NCI-H146 treated with DMSO at 0.1 percent for 48 hours (cell line): ENCODE results near the gene ARRDC2.
"Not testable (repeated sequence)": the region's sequence is repeated elsewhere in the genome, so short reads cannot be mapped to it uniquely, and the experiment has no call there.

ENCODE experiments used
- DNase-seq: peaks from one replicate; lab custom pipeline; 2025; ENCODE audit not compliant: unreplicated experiment; lab: John Stamatoyannopoulos, UW

The ARRDC2 gene

DNA sequence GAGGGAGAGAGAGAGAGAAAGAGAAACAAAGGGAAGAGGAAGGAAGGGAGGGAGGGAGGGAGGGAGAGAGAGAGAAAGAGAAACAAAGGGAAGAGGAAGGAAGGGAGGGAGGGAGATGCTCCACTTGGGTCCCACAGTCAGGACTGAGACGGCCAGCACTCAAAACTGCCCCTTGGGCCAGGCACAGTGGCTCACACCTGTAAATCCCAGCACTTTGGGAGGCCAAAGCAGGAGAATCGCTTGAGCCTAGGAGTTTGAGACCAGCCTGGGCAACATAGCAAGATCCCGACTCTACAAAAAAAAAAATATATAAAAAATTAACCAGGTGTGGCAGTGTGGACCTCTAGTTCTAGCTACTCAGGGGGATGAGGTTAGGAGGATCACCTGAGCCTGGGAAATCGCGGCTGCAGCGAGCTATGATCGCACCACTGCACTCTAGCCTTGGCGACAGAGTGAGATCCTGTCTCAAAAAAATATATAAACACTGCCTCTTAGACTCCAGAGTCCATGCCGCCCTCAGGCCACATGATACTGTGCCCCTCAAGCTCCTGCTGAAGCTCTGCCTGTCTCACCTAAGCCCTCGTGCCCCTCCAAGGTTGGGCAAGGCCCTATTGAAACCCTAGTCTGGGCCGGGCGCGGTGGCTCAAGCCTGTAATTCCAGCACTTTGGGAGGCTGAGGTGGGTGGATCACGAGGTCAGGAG lies 8.4 kb downstream of the ARRDC2 start:
- no peak for DNase-seq

DNA sequence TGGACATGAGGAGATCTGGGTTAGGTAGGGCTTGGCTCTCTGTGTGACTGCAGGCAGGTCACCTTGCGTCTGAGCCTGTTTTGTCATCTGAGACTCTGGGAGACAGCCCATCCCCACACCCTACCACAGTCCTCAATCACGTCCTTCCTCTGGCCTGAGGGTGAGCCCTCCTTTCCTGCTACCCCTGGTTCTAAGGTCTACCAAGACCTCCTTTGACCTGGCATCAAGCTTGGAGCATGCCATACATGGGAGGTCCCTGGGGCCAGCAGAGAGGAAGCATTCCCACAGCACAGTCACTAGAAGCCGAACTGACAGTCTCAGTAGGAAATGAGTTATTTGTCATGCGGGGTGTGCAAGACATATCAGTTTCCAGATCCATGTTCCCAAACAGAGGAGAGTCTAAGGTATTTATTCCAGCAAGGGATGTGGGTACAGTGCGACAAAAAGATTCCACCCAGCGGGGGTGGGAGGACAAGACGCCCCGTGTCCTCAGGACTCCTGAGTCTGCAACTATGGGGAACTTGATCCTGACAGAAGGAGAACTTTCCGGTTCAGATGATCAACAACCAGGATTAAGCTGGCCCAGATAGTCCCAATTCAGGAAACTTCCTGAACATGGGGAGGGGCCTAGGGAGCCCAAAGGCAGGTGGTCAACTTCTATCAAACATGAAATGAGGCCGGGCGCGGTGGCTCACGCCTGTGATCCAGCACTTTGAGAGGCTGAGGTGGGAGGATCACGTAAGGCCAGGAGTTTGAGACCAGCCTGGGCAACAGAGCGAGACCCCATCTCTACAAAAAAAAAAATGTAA lies 9.5 kb downstream of the ARRDC2 start:
- DNase-seq = no peak

DNA sequence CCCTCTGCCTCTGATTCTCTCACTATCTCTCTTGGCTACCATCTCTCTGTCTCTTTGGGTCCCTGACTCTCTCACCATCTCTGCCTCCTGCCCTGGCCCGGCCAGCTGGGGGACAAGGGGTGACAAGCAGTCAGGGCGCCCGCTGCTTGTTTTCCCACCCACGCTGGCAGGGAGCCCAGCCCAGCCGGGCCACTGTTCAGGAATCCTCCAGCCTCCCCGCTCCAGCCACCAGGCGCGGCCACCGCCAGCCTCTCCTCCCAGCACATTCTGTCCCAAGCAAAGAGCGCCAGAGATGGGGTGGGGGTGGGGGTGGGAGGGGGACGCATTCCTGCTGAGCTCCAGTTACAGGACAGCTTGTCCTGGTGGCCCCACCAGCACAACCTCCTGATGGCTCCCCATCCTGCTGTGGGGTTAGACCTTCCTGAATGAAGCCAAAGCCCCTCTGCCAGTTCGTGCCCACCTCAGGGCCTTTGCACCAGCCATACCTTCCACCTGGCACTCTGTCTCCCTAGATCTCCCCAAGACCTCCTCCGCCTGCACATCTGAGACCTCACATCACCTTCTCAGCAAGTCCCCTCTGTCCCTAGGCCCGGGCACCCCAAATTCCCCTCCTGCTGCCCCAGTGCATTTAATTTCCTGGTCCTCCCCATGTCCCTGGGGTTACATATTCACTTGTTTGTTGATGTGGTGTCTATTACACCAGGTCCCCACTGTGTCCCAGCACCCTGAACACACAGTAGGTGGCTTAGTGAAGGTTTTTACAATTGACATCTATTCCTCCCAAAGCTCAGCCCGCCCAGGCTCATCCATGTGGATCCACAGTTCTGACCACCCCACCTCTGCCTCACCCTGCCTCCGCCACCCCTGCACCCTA lies 12.5 kb downstream of the ARRDC2 start:
- no peak for DNase-seq

DNA sequence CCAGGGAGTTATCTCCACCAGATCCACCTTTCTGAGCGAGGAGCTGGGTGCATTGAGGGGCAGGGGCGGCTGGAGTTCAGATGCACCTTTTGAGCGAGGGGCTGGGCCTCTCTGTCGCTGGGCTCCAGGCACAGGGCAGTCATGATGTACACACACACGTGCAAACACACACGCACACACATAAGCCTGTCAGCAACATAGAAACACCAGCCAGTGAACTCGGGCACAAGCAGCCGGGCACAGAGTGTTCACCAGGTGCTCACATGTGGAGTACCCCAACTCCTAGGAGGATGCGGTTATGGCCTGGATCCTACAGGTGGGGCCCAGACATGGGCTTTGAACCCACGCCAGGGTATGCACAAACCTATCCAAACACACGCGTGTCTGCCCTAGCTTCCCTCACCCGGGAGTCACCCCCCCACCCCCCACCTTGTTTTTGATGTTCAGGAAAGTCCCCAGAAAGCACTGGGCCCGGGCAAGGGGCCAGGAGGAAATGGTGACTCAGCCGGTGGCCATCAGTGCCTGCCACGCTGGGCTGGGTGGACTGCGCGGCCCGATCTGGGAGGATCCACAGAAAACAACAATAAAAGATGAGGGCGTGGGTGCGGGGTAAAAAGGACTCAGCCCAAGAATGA lies 13.3 kb downstream of the ARRDC2 start:
- DNase-seq = no peak

- DNase-seq = no peak
These were observed 15.8 kb downstream of the ARRDC2 start for GRCh38 chr19:18023622-18024251.

DNA sequence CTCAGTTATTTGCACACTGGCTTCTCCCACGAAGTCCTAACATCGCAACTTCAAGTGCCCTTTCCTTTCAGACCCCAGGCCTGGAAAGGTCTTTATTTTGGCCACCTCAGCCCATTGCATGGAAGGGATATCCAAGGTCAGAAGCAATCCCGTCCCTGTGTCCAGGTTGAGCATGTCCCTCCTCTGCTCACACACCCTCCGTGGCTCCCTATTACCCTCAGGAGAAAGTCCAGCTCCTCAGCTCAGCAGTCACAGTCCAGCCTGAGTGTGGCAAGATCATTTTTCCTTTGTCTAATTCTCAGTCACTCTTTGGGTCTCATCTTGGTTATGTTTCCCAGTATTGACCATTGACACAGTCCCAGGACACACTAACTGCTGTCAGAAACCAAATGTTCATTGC lies 19.2 kb downstream of the ARRDC2 start:
- no peak for DNase-seq

DNA sequence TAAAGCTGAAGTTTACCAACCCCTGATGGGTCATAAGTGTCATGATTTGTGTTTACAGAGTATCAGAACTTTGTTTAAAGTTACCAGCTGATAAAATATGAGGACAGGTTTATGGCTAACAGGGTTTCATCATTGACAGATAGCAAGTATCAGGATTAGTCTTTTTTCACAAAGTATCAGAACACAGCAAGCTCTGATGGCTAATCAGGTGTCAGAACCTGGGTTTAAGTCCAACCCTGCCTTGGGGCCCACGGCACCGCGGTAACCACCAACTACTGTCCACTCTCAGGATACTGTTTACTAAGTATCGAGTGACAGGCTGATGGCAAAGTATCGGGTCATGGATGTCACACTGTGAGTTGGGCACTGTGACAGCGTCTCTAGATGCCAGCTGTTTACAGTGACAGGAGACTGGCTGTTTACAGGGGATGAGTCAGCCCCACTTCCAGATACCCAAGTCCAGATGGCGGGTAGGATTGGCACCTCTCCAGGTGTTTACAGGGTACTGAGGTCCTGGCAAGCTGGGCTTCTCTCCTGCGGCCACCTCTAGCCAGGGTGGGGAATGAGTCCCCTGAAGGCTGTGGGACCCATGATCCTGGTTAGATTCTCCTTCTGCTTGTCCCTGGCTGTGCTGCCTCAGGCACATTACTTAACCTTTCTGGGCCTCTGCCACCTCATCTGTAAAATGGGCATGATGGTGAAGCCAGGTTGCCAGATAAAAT lies 21.8 kb downstream of the ARRDC2 start:
- DNase-seq = peak; percentile 13

GRCh38 chr19:18031401-18031800 lies 23.4 kb downstream of the ARRDC2 start:
- not testable (repeated sequence) for DNase-seq

GRCh38 chr19:18032102-18032501 lies 24.1 kb downstream of the ARRDC2 start:
- DNase-seq = not testable (repeated sequence)

GRCh38 chr19:18041054-18041453 lies 33.1 kb downstream of the ARRDC2 start:
- DNase-seq = no peak

GRCh38 chr19:18043676-18044075 lies 35.7 kb downstream of the ARRDC2 start:
- no peak for DNase-seq

GRCh38 chr19:18044825-18045304 lies 36.9 kb downstream of the ARRDC2 start:
- DNase-seq = no peak

- no peak for DNase-seq
These were observed 37.5 kb downstream of the ARRDC2 start for GRCh38 chr19:18045307-18046050.

DNA sequence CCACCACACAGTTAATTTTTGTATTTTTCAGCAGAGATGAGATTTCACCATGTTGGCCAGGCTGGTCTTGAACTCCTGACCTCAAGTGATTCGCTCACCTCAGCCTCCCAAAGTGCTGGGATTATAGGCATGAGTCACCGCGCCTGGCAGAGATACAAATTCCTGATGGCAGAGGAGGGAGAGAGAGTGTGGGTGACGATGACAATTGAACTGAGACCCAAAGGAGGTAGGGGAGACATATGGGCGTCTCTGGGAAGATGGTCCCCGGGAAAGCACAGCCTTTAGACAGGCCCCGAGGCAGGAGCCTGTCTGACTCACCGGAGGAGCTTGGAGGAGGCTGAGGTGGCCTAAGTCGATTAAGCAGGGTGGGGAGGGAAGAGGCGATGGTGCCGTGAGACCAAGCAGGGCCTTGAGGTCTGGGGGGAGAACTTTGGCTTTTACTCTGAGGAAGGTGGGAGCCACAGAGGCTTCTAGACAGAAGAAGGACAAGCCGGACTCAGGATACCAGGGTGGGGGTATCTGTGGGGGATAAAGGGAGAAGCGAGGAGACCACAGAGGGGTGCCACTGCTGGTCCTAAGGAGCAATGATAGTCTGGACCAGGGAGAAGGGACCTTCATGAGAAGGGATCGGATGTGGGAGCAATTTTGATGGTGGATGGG lies 38.2 kb downstream of the ARRDC2 start:
- DNase-seq = no peak

DNA sequence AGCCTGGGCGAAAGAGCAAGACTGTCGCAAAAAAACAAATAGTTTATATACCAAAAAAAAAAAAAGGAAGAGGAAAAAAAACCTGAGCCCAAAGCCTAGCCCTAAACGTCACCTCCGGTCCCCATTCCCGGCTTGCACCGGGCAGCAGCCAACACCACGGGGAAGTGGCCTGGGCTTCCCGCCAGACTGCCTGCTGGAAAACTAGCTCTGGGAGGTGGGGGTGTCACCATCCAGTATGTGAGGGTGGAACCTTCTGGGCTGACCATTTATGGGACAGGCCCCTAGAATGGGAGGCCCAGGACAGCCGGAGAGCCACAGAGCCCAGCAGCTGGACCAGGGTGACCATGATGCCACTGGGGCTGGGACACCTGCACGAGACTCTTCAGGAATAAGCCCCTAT lies 41.4 kb downstream of the ARRDC2 start:
- DNase-seq = no peak

- DNase-seq = no peak
These were observed 43.9 kb downstream of the ARRDC2 start for GRCh38 chr19:18051887-18052286.

DNA sequence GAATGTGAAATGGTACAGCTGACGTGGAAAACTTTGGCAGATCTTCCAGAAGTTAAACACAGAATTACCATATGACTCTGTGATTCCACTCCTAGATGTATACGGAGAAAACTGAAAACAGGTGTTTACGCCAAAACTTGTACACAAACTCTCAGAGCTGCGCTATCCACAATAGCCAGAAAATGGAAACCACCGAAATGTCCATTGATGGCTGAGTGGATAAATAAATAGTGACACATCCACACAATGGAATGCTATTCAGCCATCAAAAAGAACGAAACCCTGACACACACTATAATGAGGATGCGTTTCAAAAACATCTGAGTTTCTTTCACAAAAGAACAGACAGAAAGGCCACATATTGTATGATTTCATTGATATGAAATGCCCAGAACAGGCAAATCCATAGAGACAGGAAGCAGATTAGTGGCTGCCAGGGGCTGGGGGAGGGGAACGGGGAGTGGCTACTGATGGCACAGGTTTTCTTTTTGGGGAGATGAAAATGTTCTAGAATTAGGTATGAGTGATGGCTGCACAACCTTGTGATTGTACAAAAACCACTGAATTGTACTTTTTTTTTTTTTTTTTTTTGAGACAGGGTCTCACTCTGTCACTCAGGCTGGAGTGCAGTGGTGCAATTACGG lies 45.7 kb downstream of the ARRDC2 start:
- DNase-seq = no peak

DNA sequence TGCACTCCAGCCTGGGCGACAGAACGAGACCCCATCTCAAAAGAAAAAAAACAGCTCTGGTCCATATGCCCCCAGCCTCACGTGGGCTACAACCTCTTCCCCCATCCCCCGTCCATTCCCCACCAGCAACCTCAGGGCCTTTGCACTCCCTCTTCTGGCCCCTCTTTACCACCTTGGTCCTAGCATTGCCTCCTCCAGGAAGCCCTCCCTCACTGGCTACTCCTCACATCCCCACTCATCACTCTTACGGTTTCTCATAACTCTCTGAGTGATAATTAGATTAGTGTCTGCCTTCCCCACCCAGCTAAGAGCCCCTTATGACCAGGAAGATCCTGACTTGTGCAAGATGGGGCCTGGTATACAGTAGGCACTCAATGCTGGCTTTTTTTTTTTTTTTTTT lies 48.0 kb downstream of the ARRDC2 start:
- no peak for DNase-seq
